Transverse colon (tissue), 4 donors: ENCODE data around the gene RAB26. TPM values are rescaled to one million over a fixed set of nuclear protein-coding genes. Genes with fewer than 3 reads are reported as not detected.
A peak's percentile ranks its signal among the peaks of the same experiment; 100 is the strongest.

Experiments
- DNase-seq: peaks from one replicate; pipeline ENCODE4 v3.0.0-alpha.2; 2019
- H3K27ac ChIP-seq, 4 donors: fragments of 200-600 bp; sonication (generic); 2 replicates each; pipeline ENCODE4 v1.5.1; 2016 to 2018; ENCODE audit warnings: inconsistent platforms in 4 of 4
- H3K27me3 ChIP-seq: fragments of 200-600 bp; sonication (generic); 2 replicates; pipeline ENCODE4 v1.5.1; 2017; ENCODE audit warnings: inconsistent platforms
- H3K36me3 ChIP-seq, 4 donors: fragments of 200-600 bp; sonication (generic); 2 replicates each; pipeline ENCODE4 v1.5.1; 2017 to 2019; ENCODE audit warnings: inconsistent platforms in 4 of 4
- H3K4me1 ChIP-seq, 4 donors: fragments of 200-600 bp; sonication (generic); 2 replicates each; pipeline ENCODE4 v1.5.1; 2017 to 2020; ENCODE audit warnings: inconsistent platforms in 4 of 4
- H3K4me3 ChIP-seq, 4 donors: fragments of 200-600 bp; sonication (generic); 1 replicate in 1 of 4; 2 replicates in 3 of 4; pipeline versions ENCODE4 v1.5.1 to v1.6.1; 2017 to 2019; ENCODE audit warnings: inconsistent platforms in 4 of 4
- H3K9me3 ChIP-seq, 2 donors: fragments of 200-600 bp; sonication (generic); 2 replicates each; pipeline ENCODE4 v1.5.1; 2017 to 2019; ENCODE audit warnings: inconsistent platforms in 2 of 2
- EP300 ChIP-seq: sonication (generic); formaldehyde crosslinking; IDR thresholded peaks from one replicate; pipeline ENCODE4 v1.6.1; 2017; ENCODE audit warnings: antibody characterized with exemption, low read depth
- POLR2A ChIP-seq: fragments of 450-650 bp; IDR thresholded peaks from one replicate; pipeline ENCODE4 v1.6.1; 2016; ENCODE audit warnings: antibody characterized with exemption, mild to moderate bottlenecking, moderate library complexity
- POLR2AphosphoS5 ChIP-seq, 3 donors: sonication (generic); formaldehyde crosslinking; IDR thresholded peaks; one replicate each; pipeline ENCODE4 v1.6.1; 2016; ENCODE audit warnings: antibody characterized with exemption in 3 of 3
- WGBS, 2 donors: methylation state at CpG; one replicate each; pipeline ENCODE4 v1.1.5; 2018; ENCODE audit warnings: low coverage in 1 of 2; 5-methylcytosine and 5-hydroxymethylcytosine counted together
- in situ Hi-C, 4 donors: fragments of 200-750 bp; cut with MboI; loops; one replicate each; pipeline versions ENCODE4 v1.15.0 to v1.15.1; 2017; ENCODE audit warnings: low sequenced_read_pairs in 3 of 4, low pct_ligation_motif_present in 1 of 4, low pct_unique_long_range_greater_than_20kb in 1 of 4
- intact Hi-C: fragments of 100-400 bp; cut with DNase I; formaldehyde crosslinking; loops from one replicate; pipeline ENCODE4 v1.15.1; 2023; ENCODE audit warnings: low total_unique reads
- total RNA-seq, 4 donors: library from RNA; depleted of rRNA; stranded (reverse); fragments of >200 nt; gene quantifications; one replicate each; pipeline ENCODE4 v1.1.0, GENCODE V29; 2016
- TF ChIP-seq, protein P1 (sequence below), 5 experiments: fragments of 200-600 bp in 3 of 5; fragments of 450-650 bp in 2 of 5; sonication (generic) in 3 of 5; IDR thresholded peaks; 1 replicate in 2 of 5; 2 replicates in 3 of 5; pipeline ENCODE4 v1.5.1; 2016 to 2017; ENCODE audit warnings: antibody characterized with exemption in 5 of 5, inconsistent platforms in 3 of 5, mild to moderate bottlenecking in 2 of 5, moderate library complexity in 1 of 5

The RAB26 gene
- total RNA-seq, 4 donors from 2014 or later = 8.3 to 28.4 (median 14.2) TPM

DNA sequence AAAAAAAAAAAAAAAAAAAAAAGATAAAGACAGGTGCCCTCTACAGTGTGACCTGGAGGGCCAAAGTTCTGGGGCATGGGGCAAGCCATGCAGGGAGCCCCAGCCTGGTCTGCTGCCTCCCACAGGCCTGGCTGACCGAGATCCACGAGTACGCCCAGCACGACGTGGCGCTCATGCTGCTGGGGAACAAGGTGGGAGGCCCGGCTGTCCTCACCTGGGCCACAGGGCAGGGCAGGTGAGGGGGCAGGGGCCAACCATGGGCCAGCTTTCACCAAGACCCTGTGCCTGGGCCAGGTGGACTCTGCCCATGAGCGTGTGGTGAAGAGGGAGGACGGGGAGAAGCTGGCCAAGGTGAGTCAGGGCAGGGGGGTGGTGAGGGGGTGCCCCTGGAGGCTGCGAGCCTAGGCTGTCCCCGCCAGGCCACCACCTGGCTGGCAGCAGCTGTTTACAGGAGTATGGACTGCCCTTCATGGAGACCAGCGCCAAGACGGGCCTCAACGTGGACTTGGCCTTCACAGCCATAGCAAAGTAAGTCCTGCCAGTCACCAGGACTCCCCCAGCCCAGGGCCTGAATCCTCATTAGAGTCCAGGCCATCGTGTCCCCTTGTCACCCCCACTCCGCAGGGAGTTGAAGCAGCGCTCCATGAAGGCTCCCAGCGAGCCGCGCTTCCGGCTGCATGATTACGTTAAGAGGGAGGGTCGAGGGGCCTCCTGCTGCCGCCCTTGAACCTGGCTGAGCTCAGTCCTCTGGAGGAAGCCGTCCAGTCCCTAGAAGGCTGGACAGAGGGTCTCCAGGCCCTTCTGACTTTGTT is 4.5 kb downstream of the RAB26 start:
- TF ChIP-seq POLR2AphosphoS5 (IDR thresholded peaks at IDR 0.05) = peak in 2 of 3 donors; percentile 21 to 51
- no peak for TF ChIP-seq EP300
- peak; percentile 18 for TF ChIP-seq POLR2A
- TF ChIP-seq, protein P1, sequence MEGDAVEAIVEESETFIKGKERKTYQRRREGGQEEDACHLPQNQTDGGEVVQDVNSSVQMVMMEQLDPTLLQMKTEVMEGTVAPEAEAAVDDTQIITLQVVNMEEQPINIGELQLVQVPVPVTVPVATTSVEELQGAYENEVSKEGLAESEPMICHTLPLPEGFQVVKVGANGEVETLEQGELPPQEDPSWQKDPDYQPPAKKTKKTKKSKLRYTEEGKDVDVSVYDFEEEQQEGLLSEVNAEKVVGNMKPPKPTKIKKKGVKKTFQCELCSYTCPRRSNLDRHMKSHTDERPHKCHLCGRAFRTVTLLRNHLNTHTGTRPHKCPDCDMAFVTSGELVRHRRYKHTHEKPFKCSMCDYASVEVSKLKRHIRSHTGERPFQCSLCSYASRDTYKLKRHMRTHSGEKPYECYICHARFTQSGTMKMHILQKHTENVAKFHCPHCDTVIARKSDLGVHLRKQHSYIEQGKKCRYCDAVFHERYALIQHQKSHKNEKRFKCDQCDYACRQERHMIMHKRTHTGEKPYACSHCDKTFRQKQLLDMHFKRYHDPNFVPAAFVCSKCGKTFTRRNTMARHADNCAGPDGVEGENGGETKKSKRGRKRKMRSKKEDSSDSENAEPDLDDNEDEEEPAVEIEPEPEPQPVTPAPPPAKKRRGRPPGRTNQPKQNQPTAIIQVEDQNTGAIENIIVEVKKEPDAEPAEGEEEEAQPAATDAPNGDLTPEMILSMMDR (IDR thresholded peaks at IDR 0.05) = no peak
- Histone ChIP-seq H3K4me3 (peak overlapping the region; percentile 35 to 89 (median 68)), H3K4me1 (peaks cover 62 to 85% (median 80%) of the 10 kb centered on the region in 4 donors), H3K27ac (peak overlapping the region; percentile 80 to 94 (median 92)), H3K27me3 (no peaks in the 10 kb centered on the region), H3K9me3 (no peaks in the 10 kb centered on the region), H3K36me3 (no peaks in the 10 kb centered on the region)
- intact Hi-C loops (loop anchor here (5.0 kb wide), 1 partner anchor 126 kb away; the partner anchor contains the start of gene NHERF2), in situ Hi-C loops (loop anchor here in 1 of 4 donors (25.0 kb wide), 1 partner anchor 334 kb away; the partner anchor contains the start of gene TBC1D24)
- 15% methylated on average over 24 of the region's 25 CpGs; no CpG with 5 or more reads in 1 of the 2 donors for WGBS, 2 donors
- peak; percentile 51 for DNase-seq

DNA sequence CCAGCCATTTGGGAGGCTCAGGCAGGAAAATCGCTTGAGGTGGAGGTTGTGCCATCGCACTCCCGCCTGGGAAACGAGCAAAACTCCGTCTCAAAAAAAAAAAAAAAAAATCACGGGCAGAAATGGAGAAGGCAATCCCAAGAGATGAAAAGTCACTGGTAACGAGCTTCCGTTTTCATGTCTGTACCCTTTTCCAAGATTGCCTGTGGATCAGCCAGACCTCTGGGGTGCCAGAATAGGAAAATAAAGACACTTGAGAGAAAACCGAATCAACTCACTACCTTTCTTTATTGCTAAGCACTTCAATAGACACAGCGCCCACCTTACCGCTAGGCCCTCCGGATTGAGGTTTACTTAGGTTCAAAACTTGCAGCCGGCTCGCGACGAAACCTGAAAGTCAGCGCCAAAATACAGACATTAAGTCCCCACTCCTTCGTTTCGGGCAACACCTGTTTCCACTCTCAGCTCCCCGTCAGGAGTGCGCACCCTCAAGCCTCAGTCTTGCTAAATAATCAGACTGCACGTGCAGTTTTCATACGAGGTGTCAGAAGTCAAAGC is 6.2 kb downstream of the RAB26 start:
- Histone ChIP-seq H3K4me3 (peak overlapping the region; percentile 66 to 89 (median 68)), H3K36me3 (no peaks in the 10 kb centered on the region), H3K27ac (peak overlapping the region; percentile 80 to 94 (median 92)), H3K4me1 (peaks cover 66 to 86% (median 83%) of the 10 kb centered on the region in 4 donors), H3K27me3 (no peaks in the 10 kb centered on the region), H3K9me3 (no peaks in the 10 kb centered on the region)
- intact Hi-C loops = loop anchor here (5.0 kb wide), 1 partner anchor 127 kb away; the partner anchor contains the start of gene NHERF2
- DNase-seq = no peak
- TF ChIP-seq POLR2AphosphoS5 (IDR thresholded peaks at IDR 0.05) (no peak), POLR2A (no peak), EP300 (no peak)
- TF ChIP-seq, protein P1 (IDR thresholded peaks at IDR 0.05) = no peak
- WGBS, 2 donors = 3 to 4% methylated on average over 4 to 23 of the region's 23 CpGs
- in situ Hi-C loops = loop anchor here in 1 of 4 donors (25.0 kb wide), 1 partner anchor 333 kb away; the partner anchor contains the start of gene TBC1D24

DNA sequence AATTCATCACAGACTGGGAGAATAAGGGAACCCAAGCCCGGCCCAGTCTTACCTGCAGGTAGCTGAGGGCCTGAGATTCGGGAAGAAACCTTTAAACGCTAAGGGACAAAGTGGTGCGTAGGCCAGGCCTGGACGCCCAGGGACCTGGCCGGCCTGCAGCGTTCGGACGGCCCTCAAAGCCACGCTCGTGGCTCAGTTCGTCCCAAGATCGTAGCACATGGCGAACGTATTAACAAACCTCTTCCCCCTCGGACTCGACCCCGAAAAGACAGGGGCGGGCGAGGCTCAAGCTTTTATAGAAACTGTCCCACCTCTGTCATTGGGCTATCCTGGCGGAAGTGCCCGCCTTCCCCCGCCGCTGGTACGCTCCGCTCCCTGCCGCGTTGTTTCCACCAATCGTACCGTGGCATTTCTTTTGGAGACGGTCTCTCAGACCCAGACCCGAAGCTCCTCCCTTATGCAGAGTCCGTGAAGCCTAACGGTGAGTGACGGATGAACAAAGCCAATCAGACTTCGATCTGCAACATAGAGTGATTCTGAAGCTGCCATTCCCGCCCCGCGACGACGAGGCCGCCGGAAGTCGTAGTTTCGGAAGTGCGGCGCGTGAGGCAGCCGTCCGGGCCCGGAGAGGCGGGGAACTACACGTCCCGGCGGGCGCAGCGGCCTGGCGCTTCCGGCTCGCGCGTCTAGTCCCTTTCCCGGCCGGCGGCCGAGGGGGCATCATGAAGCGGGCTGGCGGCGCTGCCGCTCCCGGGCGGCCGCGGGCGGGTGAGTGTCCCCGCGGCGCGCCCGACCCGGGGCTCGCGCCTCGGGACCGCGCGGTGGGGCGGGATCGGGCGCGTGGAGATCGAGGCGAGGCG is 6.9 kb downstream of the RAB26 start, which contains the start of gene TRAF7:
Gene TRAF7, plus strand, starts transcription at position 692 of the 860 bp plus-strand sequence. CDS start 8,139 bp downstream, outside the sequence.
- peak within 1 kb of the TSS; percentile 70 to 89 (median 78) for H3K4me3 ChIP-seq

More for the DNA sequence above, 6.9 kb downstream of the RAB26 start, which contains the start of gene TRAF7:
- no peaks in the 10 kb centered on the region for H3K36me3 ChIP-seq
- TF ChIP-seq, protein P1 (IDR thresholded peaks at IDR 0.05) = no peak
- TF ChIP-seq POLR2A (peak; percentile 100), EP300 (no peak), POLR2AphosphoS5 (IDR thresholded peaks at IDR 0.05) (peak; percentile 100)
- peak within 1 kb of the TSS; percentile 87 to 94 (median 92) for H3K27ac ChIP-seq
- peak; percentile 98 for DNase-seq
- intact Hi-C loops = no loop called here
- in situ Hi-C loops = loop anchor here in 1 of 4 donors (25.0 kb wide), 1 partner anchor 332 kb away; the partner anchor contains the start of gene TBC1D24
- H3K4me1 ChIP-seq = peaks cover 67 to 86% (median 82%) of the 10 kb centered on the region in 4 donors
- no peaks in the 10 kb centered on the region for H3K9me3 ChIP-seq
- no peaks in the 10 kb centered on the region for H3K27me3 ChIP-seq
- WGBS, 2 donors = 0% methylated on average over 74 of the region's 94 CpGs; no CpG with 5 or more reads in 1 of the 2 donors
